ENCODE results near the gene PTPN7. TPM values are rescaled to one million over a fixed set of nuclear protein-coding genes. Genes with fewer than 3 reads are reported as not detected.

The PTPN7 gene
- total RNA-seq, 2 donors from 2014 or later = 4.3 to 6.1 TPM

- Histone ChIP-seq H3K27ac (no peak overlapping the region), H3K9me3 (no peaks in the 10 kb centered on the region), H3K36me3 (no peaks in the 10 kb centered on the region), H3K4me1 (ENCODE audit: control insufficient read depth in 1 of 2, low read depth in 2 of 2) (peaks cover 3 to 7% of the 10 kb centered on the region in 2 donors), H3K4me3 (peak overlapping the region; percentile 50), H3K27me3 (replicated peaks; ENCODE audit: insufficient read depth) (no peaks in the 10 kb centered on the region)
- ATAC-seq (ENCODE audit: insufficient number of reproducible peaks, low FRiP score, low read depth) (no peak), DNase-seq (ENCODE audit: low spot score) (no peak)
- TF ChIP-seq CTCF (IDR thresholded peaks at IDR 0.05) = no peak
Observed at GRCh38 chr1:202159534-202160371, 649 bp downstream of the PTPN7 start.

- H3K4me3 ChIP-seq = peak overlapping the region; percentile 50
- ATAC-seq (ENCODE audit: insufficient number of reproducible peaks, low FRiP score, low read depth) (no peak), DNase-seq (ENCODE audit: low spot score) (no peak)
- peaks cover 3 to 7% of the 10 kb centered on the region in 2 donors for H3K4me1 ChIP-seq (ENCODE audit: control insufficient read depth in 1 of 2, low read depth in 2 of 2)
- H3K36me3 ChIP-seq = no peaks in the 10 kb centered on the region
- no peaks in the 10 kb centered on the region for H3K9me3 ChIP-seq
- TF ChIP-seq CTCF (IDR thresholded peaks at IDR 0.05) = no peak
- H3K27me3 ChIP-seq (replicated peaks; ENCODE audit: insufficient read depth) = no peaks in the 10 kb centered on the region
- H3K27ac ChIP-seq = no peak overlapping the region
Observed at GRCh38 chr1:202158810-202159533, 1.4 kb downstream of the PTPN7 start.

GRCh38 chr1:202157945-202158344 is 2.5 kb downstream of the PTPN7 start:
- no peak for DNase-seq (ENCODE audit: low spot score)
- no peak for ATAC-seq (ENCODE audit: insufficient number of reproducible peaks, low FRiP score, low read depth)
- Histone ChIP-seq H3K4me3 (no peak overlapping the region), H3K4me1 (ENCODE audit: control insufficient read depth in 1 of 2, low read depth in 2 of 2) (peaks cover 3 to 7% of the 10 kb centered on the region in 2 donors), H3K27me3 (replicated peaks; ENCODE audit: insufficient read depth) (no peaks in the 10 kb centered on the region), H3K9me3 (no peaks in the 10 kb centered on the region), H3K36me3 (no peaks in the 10 kb centered on the region), H3K27ac (no peak overlapping the region)
- TF ChIP-seq CTCF (IDR thresholded peaks at IDR 0.05) = no peak

- no peaks in the 10 kb centered on the region for H3K9me3 ChIP-seq
- H3K27me3 ChIP-seq (replicated peaks; ENCODE audit: insufficient read depth) = no peaks in the 10 kb centered on the region
- no peak for ATAC-seq (ENCODE audit: insufficient number of reproducible peaks, low FRiP score, low read depth)
- H3K27ac ChIP-seq = no peak overlapping the region
- peaks cover 3 to 7% of the 10 kb centered on the region in 2 donors for H3K4me1 ChIP-seq (ENCODE audit: control insufficient read depth in 1 of 2, low read depth in 2 of 2)
- DNase-seq (ENCODE audit: low spot score) = no peak
- H3K36me3 ChIP-seq = no peaks in the 10 kb centered on the region
- TF ChIP-seq CTCF (IDR thresholded peaks at IDR 0.05) = no peak
- H3K4me3 ChIP-seq = no peak overlapping the region
Observed at GRCh38 chr1:202156590-202156989, 3.8 kb downstream of the PTPN7 start.

- ATAC-seq (ENCODE audit: insufficient number of reproducible peaks, low FRiP score, low read depth) = no peak
- H3K9me3 ChIP-seq = no peaks in the 10 kb centered on the region
- no peak for DNase-seq (ENCODE audit: low spot score)
- no peaks in the 10 kb centered on the region for H3K36me3 ChIP-seq
- peaks cover 3 to 7% of the 10 kb centered on the region in 2 donors for H3K4me1 ChIP-seq (ENCODE audit: control insufficient read depth in 1 of 2, low read depth in 2 of 2)
- no peak overlapping the region for H3K4me3 ChIP-seq
- H3K27ac ChIP-seq = no peak overlapping the region
- TF ChIP-seq CTCF (IDR thresholded peaks at IDR 0.05) = no peak
- H3K27me3 ChIP-seq (replicated peaks; ENCODE audit: insufficient read depth) = no peaks in the 10 kb centered on the region
Observed at GRCh38 chr1:202155478-202156021, 4.9 kb downstream of the PTPN7 start.
